ENCODE data around the gene CASK.

CASK gene

GRCh38 chrX:41827886-41828285 is 95.5 kb downstream of the CASK start:
- DNase-seq, result no peak

GRCh38 chrX:41825796-41826195 is 97.6 kb downstream of the CASK start:
- no peak for DNase-seq

DNA sequence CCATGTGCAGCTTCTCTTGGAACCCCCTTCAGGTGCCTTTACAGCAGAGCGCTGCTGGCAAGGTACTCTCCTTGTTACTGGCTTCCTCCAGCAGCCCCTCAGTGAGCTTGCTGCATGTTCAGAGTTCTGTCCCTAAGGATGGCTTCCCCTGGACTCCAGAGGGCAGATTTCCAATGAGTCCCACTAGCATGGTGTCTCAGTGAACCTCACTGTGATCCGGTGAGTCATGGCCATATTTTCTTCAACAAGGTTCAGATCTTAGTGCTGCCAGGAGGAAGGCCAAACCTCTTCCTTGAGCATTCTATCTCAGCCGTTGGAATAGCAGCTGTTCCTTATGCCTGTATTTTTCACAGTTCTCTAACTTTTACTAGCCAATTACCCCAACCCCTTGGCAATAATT is 98.8 kb downstream of the CASK start:
- DNase-seq, result no peak

- DNase-seq, result no peak
Measured at GRCh38 chrX:41823402-41823801, 100.0 kb downstream of the CASK start.

DNA sequence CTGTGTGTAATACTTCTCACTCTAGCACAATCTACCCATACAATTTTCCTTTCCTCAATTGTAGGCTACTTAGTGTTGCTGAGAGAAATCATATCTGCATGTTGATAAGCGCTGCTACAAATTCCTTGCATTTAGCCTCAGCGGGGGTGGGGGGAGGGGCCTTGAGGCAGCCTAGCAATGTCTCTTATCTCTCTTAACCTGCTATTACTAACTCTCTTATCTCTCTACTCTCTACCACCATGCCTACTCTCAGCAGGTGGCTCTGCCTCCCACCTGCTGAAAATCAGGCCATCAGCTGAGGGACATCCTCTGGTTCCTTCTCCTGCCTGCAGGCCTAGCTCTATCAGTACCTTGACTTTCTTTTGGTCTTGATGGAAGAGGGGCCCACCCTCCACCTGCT is 100.5 kb downstream of the CASK start:
- no peak for DNase-seq

GRCh38 chrX:41808047-41808446 is 115.3 kb downstream of the CASK start:
- no peak for DNase-seq

DNA sequence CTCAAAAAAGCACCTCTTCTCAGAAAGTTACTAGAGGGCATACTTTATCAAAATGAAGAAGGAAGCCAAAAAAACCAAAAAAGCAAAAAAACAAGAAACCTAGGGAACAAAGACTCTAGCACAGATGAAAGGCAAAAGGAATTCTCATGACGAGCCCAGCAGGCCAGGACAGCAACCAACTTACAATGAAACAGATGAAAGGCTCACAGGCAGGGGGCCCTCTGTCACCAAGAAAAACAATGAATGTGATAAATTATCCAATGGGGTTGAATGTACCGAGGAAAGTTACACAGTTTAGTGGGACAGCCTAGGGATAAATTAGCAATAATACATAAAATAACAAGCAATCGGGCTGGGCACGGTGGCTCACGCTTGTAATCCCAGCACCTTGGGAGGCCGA is 120.4 kb downstream of the CASK start:
- DNase-seq, result no peak

- no peak for DNase-seq
Measured at GRCh38 chrX:41799661-41800060, 123.7 kb downstream of the CASK start.

DNA sequence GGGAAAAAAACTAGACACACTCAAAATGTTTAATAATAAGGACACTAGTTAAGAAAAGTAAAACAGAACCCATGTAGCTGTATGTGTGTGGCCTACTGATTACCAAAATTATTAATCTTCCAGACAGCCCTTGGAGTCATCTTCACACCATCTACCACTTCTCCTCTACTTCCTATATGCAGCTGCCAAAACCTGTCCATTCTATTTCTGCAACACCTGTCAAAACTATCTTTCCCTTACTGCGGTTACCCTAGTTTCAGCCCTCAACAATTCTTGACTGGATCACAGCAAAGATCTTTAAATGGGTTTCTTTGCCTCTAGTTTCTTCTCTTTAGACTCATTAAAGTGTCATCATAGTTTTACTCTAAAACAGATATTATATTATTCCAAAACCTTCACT is 126.8 kb downstream of the CASK start:
- peak; percentile 3 for DNase-seq

DNA sequence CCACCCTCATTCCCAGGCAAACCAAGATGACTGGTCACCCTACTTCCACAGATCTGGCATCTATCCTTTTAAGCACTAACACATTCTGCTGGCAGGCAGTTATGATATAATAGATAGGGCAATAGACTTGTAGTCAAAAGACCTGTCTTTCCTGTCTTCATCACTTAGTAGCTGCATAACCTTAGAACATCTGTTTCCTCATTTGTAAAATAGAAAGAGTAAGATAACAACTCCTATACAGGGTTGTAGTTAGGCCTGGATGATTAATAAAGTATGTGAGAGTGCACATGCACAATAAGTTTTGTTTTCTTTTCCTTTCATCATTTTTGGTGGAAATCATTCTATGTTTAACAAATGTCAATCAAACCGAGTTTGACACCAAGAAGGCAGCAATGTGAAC is 127.3 kb downstream of the CASK start:
- no peak for DNase-seq

GRCh38 chrX:41789374-41789773 is 134.0 kb downstream of the CASK start:
- no peak for DNase-seq

- no peak for DNase-seq
Measured at GRCh38 chrX:41785685-41786084, 137.7 kb downstream of the CASK start.

GRCh38 chrX:41781500-41781899 is 141.9 kb downstream of the CASK start:
- peak; percentile 17 for DNase-seq

- DNase-seq, result no peak
Measured at GRCh38 chrX:41779941-41780340, 143.4 kb downstream of the CASK start.

DNA sequence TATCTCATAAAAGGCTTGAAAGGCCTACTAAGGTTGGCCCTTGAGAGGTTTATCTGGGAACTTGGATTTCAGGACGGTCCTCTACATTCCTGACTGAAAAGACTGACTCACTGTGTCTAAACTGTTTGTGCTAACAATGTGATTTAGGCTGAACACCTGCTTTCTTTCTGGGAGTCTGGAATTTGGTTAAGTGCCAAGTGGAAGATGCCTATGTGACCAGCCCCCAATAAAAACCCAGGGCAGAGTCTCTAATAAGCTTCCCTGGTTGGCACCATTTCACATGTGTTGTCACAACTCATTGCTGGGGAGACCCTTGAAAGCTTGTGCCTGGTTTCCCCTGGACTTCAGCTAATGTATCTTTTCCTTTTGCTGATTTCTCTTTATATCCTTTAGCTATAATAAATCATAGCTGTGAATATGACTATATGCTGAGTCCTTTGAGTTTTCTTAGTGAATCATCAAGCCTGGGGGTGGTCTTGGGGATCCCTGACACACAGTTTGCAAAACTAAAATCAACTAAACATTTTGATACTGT is 144.3 kb downstream of the CASK start:
- DNase-seq, result no peak

DNA sequence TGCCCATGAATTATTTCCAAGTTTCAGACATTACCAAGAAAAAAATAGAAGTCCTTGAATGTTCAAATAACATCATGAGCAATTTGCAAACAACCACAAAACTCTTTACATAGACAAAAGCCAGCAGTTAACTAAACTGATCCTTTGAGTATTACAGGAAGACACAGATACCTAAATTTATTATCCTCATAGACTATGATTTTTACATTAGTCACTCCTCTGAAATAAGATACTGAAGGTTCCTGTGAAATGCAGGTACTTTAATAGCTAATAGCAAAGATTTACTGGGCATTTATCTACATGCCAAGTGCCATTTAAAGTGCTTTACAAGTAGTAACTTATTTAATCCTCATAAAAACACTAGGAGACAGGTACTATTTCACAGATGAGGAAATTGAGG is 161.7 kb downstream of the CASK start:
- no peak for DNase-seq

DNA sequence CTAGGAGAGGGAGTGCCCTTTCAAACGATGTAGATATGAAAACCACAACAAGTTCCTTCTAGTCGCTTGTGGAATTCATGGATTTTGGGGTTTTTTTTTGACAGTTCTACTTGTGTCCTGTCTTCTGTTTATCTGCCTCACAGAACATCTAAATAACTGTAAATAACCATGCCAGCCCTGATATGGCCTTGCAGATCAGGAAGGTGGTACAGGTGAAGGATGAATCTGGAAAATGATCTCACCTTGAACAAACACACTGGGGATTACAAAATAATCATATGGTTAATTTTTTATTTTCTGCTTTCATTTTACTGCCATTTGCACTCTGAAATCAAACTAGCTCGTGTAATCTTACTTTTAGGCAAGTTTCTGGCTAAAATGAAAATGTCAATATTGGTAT is 162.2 kb downstream of the CASK start:
- no peak for DNase-seq

GRCh38 chrX:41759817-41760216 is 163.5 kb downstream of the CASK start:
- no peak for DNase-seq

DNA sequence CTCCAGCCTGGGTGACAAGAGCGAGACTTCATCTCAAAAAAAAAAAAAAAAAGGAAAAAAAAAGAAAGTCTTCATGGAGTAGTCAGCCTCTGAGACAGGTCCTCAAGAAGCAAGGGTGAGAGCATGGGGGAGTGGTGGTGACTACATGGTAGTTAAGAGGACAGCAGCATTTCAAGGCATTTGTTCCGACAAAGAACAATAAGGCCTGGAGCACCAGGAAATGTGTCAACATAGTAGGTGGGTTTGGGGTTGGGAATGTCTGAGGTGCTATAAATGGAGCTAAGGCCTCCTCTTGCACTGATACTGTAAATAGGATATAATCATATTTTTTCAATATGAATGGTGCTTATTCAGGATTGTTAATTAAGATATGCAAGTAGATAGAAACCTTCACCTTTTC is 165.0 kb downstream of the CASK start:
- no peak for DNase-seq

DNA sequence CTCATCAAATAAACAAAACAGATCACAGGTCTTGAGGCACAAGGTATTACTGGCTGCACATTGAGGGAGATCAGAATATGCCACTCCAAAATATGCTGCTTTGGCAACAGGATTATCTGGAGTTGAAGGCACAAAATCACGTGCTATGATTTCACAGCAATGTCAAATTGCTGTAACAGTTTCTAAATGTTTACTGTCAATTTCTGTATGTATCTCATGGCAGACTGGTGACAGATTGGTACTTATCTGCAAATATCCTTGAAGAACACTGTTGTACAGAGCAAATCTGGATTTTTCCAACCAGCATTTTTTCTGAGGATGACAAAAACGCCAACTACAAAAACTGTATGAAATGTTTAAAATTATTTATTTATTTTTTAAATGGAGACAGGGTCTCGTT is 172.6 kb downstream of the CASK start:
- DNase-seq, result no peak

DNA sequence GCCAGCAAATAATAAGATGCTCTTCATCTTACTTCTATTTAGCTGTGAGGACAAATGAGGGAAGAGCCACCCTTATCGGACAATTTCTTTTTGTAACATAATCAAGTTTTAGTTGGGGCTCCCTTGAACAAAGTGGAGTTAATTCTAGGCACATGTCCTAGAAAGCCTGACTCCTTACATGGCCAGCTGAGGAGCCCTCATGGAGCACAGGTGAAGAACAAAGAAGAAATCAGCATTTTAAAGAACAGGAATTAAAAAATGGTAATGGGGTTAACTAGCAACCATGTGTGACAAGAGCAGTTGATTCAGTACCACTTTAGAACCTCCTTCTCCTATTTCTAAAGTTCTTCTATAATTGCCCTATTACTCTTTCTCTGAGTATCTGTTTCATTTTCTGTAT is 183.5 kb downstream of the CASK start:
- no peak for DNase-seq

- DNase-seq, result peak; percentile 7
Measured at GRCh38 chrX:41737065-41737464, 186.3 kb downstream of the CASK start.

DNA sequence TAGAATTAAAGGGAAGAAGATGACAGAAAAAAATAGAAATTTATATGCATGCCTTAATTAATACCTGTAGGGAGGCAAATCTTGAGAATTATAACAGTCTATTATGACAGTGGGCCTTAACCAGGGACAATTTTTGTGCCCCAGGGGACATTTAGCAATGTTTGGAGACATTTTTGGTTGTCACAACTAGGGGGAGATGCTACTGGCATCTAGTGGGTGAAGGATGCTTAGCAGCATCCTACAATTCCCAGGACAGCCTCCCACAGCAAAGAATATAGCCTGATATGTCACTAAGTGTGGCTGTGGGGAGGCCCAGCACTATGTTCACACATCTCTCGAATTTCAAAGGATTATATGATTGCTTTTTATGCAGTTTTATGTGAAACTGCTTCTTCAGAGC is 188.8 kb downstream of the CASK start:
- no peak for DNase-seq

- DNase-seq, result no peak
Measured at GRCh38 chrX:41733939-41734338, 189.4 kb downstream of the CASK start.

DNA sequence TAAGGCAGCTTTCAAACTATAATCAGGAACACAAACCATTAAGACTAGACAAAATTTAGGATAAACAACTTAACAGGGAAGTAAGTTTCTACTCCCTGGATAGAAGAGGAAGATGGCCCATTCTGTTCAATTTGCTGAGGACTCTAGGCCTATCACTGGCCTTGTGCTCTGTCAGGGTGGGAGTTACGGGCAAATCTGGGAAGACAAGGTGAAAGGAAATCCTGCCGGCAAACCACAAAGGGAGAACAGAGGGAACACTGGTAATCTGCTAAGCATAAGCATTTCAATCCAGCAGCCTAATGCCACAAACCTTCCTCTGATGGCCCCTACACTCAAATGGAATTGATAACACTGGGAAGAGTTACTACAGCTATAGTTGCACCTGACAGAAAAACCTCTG is 191.1 kb downstream of the CASK start:
- no peak for DNase-seq

GRCh38 chrX:41730081-41730480 is 193.3 kb downstream of the CASK start:
- no peak for DNase-seq

All from central memory CD4-positive, alpha-beta T cell (primary cell).